RPMI7951 (cell line): ENCODE results near the gene ZACN. TPM values are rescaled to one million over a fixed set of nuclear protein-coding genes. Genes with fewer than 3 reads are reported as not detected.

ENCODE experiments used
- DNase-seq: peaks from one replicate; pipeline ENCODE4 v3.0.0-alpha.2; 2012; ENCODE audit warnings: low read depth
- total RNA-seq: library from RNA; depleted of rRNA; stranded (reverse); fragments of >200 nt; shearing (Covaris generic); gene quantifications from 2 replicates; pipeline ENCODE4 v1.2.3, GENCODE V29; 2014; rRNA removed

The ZACN gene
- total RNA-seq, 1 experiment from 2014 or later, result not detected

- no peak for DNase-seq
Measured at GRCh38 chr17:76131692-76132573, 53.0 kb downstream of the ZACN start.

Other genes starting within 250 kb of the ZACN start
- gene UNC13D, start 234.8 kb upstream of the ZACN start, total RNA-seq, result 0.78 TPM in 1 of 2 replicates, not detected in the other
- gene WBP2, start 223.8 kb upstream of the ZACN start, total RNA-seq, result 21.9 and 24.9 TPM in 2 replicates
- gene TRIM47, start 200.6 kb upstream of the ZACN start, total RNA-seq, result 13.6 and 15.9 TPM in 2 replicates
- gene TRIM65, start 182.2 kb upstream of the ZACN start, total RNA-seq, result 8.5 and 14.4 TPM in 2 replicates
- 25.4 and 36.3 TPM in 2 replicates for gene MRPL38, start 174.3 kb upstream of the ZACN start, total RNA-seq
- 6.0 and 8.0 TPM in 2 replicates for gene FBF1, start 138.1 kb upstream of the ZACN start, total RNA-seq
- 21.4 TPM in 2 replicates for gene ACOX1, start 100.0 kb upstream of the ZACN start, total RNA-seq
- 12.6 and 16.5 TPM in 2 replicates for gene TEN1, start 99.9 kb upstream of the ZACN start, total RNA-seq
- gene CDK3, start 78.3 kb upstream of the ZACN start, total RNA-seq, result 1.4 and 2.2 TPM in 2 replicates
- not detected in 2 replicates for gene EVPL, start 51.9 kb upstream of the ZACN start, total RNA-seq
- 16.3 and 21.1 TPM in 2 replicates for gene SRP68, start 6.7 kb upstream of the ZACN start, total RNA-seq
- not detected in 2 replicates for gene GALR2, start 4.4 kb upstream of the ZACN start, total RNA-seq
- gene EXOC7, start 24.6 kb downstream of the ZACN start, total RNA-seq, result 32.4 and 45.0 TPM in 2 replicates
- not detected in 2 replicates for gene FOXJ1, start 62.1 kb downstream of the ZACN start, total RNA-seq
- gene RNF157, start 161.3 kb downstream of the ZACN start, total RNA-seq, result 3.5 and 5.8 TPM in 2 replicates
- gene UBALD2, start 186.2 kb downstream of the ZACN start, total RNA-seq, result 20.5 and 22.0 TPM in 2 replicates
- gene QRICH2, start 229.1 kb downstream of the ZACN start, total RNA-seq, result 0.48 and 0.59 TPM in 2 replicates